K562 (cell line): ENCODE measurements around the gene CRLF3. TPM values are rescaled to one million over a fixed set of nuclear protein-coding genes. Genes with fewer than 3 reads are reported as not detected.

ENCODE experiments used
- DIDO1 ChIP-seq: fragments of 450-650 bp; IDR thresholded peaks from 2 replicates; pipeline ENCODE4 v1.6.1; 2016; ENCODE audit warnings: low read depth, missing biosample characterization, missing genetic modification characterization
- FOXP1 ChIP-seq: sonication (generic); formaldehyde crosslinking; IDR thresholded peaks from 2 replicates; pipeline ENCODE4 v1.8.0; 2022; ENCODE audit warnings: mild to moderate bottlenecking, missing genetic modification reagents
- NR2F6 ChIP-seq: fragments of 450-650 bp; formaldehyde crosslinking; IDR thresholded peaks from 2 replicates; pipeline ENCODE4 v1.4.0; 2020; ENCODE audit warnings: mild to moderate bottlenecking
- POU5F1 ChIP-seq: fragments of 150-350 bp; IDR thresholded peaks from 2 replicates; pipeline ENCODE4 v1.6.1; 2014; ENCODE audit warnings: borderline replicate concordance, low read length, low read depth, mild to moderate bottlenecking; ENCODE audit not compliant: partially characterized antibody
- RBM39 ChIP-seq: fragments of 200-400 bp; formaldehyde crosslinking; optimal IDR thresholded peaks from 2 replicates; pipeline ENCODE3; 2018; ENCODE audit warnings: low read depth, low read length
- SAP30 ChIP-seq: fragments of 200-600 bp; sonication (generic); IDR thresholded peaks from 2 replicates; pipeline ENCODE4 v1.6.1; 2012; ENCODE audit warnings: borderline replicate concordance, low read depth, mild to moderate bottlenecking, moderate library complexity, low read length, control low read depth, inconsistent platforms; ENCODE audit not compliant: insufficient read depth, poor library complexity, severe bottlenecking
- SIN3B ChIP-seq: fragments of 450-650 bp; IDR thresholded peaks from 2 replicates; pipeline ENCODE4 v1.6.1; 2017; ENCODE audit warnings: low read depth, mild to moderate bottlenecking, moderate library complexity
- SMARCA4 ChIP-seq: fragments of 450-650 bp; IDR thresholded peaks from 2 replicates; pipeline ENCODE4 v1.6.1; 2016
- THRB ChIP-seq: fragments of 450-650 bp; formaldehyde crosslinking; conservative IDR thresholded peaks from 2 replicates; pipeline ENCODE4 v1.4.0; 2022; ENCODE audit warnings: mild to moderate bottlenecking, missing genetic modification characterization
- ZBTB34 ChIP-seq: fragments of 250-450 bp; sonication (Bioruptor Pico); IDR thresholded peaks from 2 replicates; pipeline ENCODE4 v1.8.0; 2021; ENCODE audit warnings: mild to moderate bottlenecking, moderate library complexity
- ZC3H11A ChIP-seq: IDR thresholded peaks from 2 replicates; pipeline ENCODE4 v1.6.1; 2012; ENCODE audit warnings: low read depth, low read length, improper control_type of control experiment
- ZNF174 ChIP-seq: fragments of 250-450 bp; sonication (Bioruptor Pico); IDR thresholded peaks from 2 replicates; pipeline ENCODE4 v1.4.0; 2020; ENCODE audit warnings: mild to moderate bottlenecking
- ZNF3 ChIP-seq: fragments of 250-450 bp; sonication (Bioruptor Pico); IDR thresholded peaks from 2 replicates; pipeline ENCODE4 v1.5.0; 2021; ENCODE audit warnings: mild to moderate bottlenecking, moderate library complexity
- ZNF589 ChIP-seq: fragments of 200-800 bp; sonication (Bioruptor generic); IDR thresholded peaks from 2 replicates; pipeline ENCODE4 v1.6.1; 2016; ENCODE audit warnings: low read depth, missing genetic modification characterization, missing compliant biosample characterization
- ZNF696 ChIP-seq: fragments of 250-450 bp; sonication (Bioruptor Pico); conservative IDR thresholded peaks from 2 replicates; pipeline ENCODE4 v1.4.0; 2020; ENCODE audit warnings: mild to moderate bottlenecking, moderate library complexity
- polyA plus RNA-seq, 8 experiments: library from polyadenylated mRNA; depleted of rRNA in 4 of 8; stranded (reverse) in 5 of 8; unstranded in 3 of 8; fragments of >200 nt; fragmentation: Nextera tagmentation in 2 of 8; fragmentation: Illumina TruSeq in 1 of 8; extraction: Ambion mirVana in 2 of 8; extraction: Trizol in 1 of 8; gene quantifications; 2 replicates each; pipeline versions ENCODE4 v1.2.1 to v1.2.3, GENCODE V29; 2011 to 2014; ENCODE audit warnings: inconsistent platforms in 1 of 8, missing spikeins in 1 of 8
- total RNA-seq, 7 experiments: library from RNA; depleted of rRNA in 6 of 7; stranded (reverse); fragments of >200 nt in 6 of 7; fragmentation: Illumina TruSeq in 2 of 7; extraction: Trizol in 2 of 7; gene quantifications; 2 replicates each; pipeline versions ENCODE4 v1.2.1 to v1.2.3, GENCODE V29; 2011 to 2021; ENCODE audit warnings: low replicate concordance in 1 of 7
- TF ChIP-seq, protein P1 (sequence below): sonication (generic); formaldehyde crosslinking; IDR thresholded peaks from 2 replicates; pipeline ENCODE4 v1.8.0; 2022; ENCODE audit warnings: mild to moderate bottlenecking, missing genetic modification reagents
- TF ChIP-seq, protein P2 (sequence below): fragments of 450-650 bp; IDR thresholded peaks from 2 replicates; pipeline ENCODE4 v1.6.1; 2016; ENCODE audit warnings: antibody characterized with exemption

The CRLF3 gene
- total and polyA plus RNA-seq, 9 of the 15 experiments (the other 6 are each of a cell fraction or from before 2014, with no cell fraction given), result 13.2 to 55.9 (median 29.8) TPM

DNA sequence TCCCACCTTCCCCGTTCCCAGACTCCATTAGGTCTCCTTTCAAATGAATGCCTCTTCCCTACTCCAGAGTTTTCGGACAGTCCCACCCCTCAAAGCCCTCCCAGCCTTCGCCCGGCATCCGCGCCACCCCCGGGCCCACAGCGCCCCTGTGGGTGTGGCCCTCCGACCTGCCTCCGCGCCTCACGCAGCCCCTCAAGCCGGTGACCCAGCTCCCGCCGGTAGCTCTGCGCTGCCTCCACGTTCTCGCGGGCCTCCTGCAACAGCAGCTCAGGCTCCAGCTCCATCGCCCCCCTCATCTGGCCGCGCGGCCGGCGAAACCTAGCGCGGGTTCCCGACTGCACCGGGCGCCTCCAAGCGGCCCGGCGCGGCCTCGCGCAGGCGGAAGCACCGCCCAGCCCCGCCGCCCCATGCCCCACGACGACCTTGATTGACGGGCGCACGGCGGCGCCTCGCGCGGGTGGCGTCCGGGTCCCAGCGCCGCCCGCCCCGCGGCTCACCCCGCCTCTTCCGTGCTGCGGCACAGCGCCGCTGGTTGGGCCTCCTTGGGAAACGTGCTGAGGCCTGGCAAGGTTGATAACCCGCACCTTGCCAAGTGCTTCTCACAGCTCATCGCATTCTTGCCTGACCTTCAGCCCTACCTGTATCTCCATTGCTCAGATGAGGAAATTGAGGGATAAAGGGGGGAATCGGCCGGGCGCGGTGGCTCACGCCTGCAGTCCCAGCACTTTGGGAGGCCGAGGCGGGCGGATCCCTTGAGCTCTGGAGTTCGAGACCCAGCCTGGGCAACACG, at the start of gene CRLF3 (continued):
- TF ChIP-seq, protein P1, sequence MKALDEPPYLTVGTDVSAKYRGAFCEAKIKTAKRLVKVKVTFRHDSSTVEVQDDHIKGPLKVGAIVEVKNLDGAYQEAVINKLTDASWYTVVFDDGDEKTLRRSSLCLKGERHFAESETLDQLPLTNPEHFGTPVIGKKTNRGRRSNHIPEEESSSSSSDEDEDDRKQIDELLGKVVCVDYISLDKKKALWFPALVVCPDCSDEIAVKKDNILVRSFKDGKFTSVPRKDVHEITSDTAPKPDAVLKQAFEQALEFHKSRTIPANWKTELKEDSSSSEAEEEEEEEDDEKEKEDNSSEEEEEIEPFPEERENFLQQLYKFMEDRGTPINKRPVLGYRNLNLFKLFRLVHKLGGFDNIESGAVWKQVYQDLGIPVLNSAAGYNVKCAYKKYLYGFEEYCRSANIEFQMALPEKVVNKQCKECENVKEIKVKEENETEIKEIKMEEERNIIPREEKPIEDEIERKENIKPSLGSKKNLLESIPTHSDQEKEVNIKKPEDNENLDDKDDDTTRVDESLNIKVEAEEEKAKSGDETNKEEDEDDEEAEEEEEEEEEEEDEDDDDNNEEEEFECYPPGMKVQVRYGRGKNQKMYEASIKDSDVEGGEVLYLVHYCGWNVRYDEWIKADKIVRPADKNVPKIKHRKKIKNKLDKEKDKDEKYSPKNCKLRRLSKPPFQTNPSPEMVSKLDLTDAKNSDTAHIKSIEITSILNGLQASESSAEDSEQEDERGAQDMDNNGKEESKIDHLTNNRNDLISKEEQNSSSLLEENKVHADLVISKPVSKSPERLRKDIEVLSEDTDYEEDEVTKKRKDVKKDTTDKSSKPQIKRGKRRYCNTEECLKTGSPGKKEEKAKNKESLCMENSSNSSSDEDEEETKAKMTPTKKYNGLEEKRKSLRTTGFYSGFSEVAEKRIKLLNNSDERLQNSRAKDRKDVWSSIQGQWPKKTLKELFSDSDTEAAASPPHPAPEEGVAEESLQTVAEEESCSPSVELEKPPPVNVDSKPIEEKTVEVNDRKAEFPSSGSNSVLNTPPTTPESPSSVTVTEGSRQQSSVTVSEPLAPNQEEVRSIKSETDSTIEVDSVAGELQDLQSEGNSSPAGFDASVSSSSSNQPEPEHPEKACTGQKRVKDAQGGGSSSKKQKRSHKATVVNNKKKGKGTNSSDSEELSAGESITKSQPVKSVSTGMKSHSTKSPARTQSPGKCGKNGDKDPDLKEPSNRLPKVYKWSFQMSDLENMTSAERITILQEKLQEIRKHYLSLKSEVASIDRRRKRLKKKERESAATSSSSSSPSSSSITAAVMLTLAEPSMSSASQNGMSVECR (CRISPR knock-in tag), result no peak
- TF ChIP-seq ZBTB34 (CRISPR knock-in tag) (no peak), ZNF696 (no peak), THRB (CRISPR knock-in tag) (no peak), SIN3B (peak; percentile 56), POU5F1 (peak; percentile 41), DIDO1 (tag) (0 out of 2 replicates have a peak, but pooled peaks have one; percentile 14), ZC3H11A (no peak), ZNF174 (CRISPR knock-in tag) (no peak), RBM39 (no peak), SAP30 (no peak), SMARCA4 (peak; percentile 56), ZNF589 (CRISPR knock-in tag) (peak; percentile 70), FOXP1 (CRISPR knock-in tag) (0 out of 2 replicates have a peak, but pooled peaks have one; percentile 30), ZNF3 (CRISPR knock-in tag) (no peak), NR2F6 (CRISPR knock-in tag) (no peak)
- TF ChIP-seq, protein P2, sequence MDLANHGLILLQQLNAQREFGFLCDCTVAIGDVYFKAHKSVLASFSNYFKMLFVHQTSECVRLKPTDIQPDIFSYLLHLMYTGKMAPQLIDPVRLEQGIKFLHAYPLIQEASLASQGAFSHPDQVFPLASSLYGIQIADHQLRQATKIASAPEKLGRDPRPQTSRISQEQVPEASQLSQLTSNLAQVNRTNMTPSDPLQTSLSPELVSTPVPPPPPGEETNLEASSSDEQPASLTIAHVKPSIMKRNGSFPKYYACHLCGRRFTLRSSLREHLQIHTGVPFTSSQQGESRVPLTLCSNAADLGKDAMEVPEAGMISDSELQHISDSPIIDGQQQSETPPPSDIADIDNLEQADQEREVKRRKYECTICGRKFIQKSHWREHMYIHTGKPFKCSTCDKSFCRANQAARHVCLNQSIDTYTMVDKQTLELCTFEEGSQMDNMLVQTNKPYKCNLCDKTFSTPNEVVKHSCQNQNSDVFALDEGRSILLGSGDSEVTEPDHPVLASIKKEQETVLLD, result peak; percentile 53; the same call in 1 of the 2 replicates
